HG02798 (cell line): ENCODE results near the gene CDKN2AIP.

Source experiments
- ATAC-seq: cut with Tn5 transposase; IDR thresholded peaks from one replicate; pipeline ENCODE4 v1.9.1; 2021; ENCODE audit warnings: mild to moderate bottlenecking; ENCODE audit not compliant: unreplicated experiment, poor library complexity

Gene CDKN2AIP

GRCh38 chr4:183485411-183486160 is 41.1 kb downstream of the CDKN2AIP start:
- ATAC-seq = no peak

GRCh38 chr4:183492791-183493222 is 48.4 kb downstream of the CDKN2AIP start:
- no peak for ATAC-seq

- no peak for ATAC-seq
Measured at GRCh38 chr4:183493246-183493645, 48.8 kb downstream of the CDKN2AIP start.

GRCh38 chr4:183495184-183495583 is 50.7 kb downstream of the CDKN2AIP start:
- no peak for ATAC-seq
